Measurements from ENCODE around the gene NHEJ1. TPM values are rescaled to one million over a fixed set of nuclear protein-coding genes. Genes with fewer than 3 reads are reported as not detected.
A peak's percentile ranks its signal among the peaks of the same experiment; 100 is the strongest.

NHEJ1 gene
- total RNA-seq, 2 experiments from 2014 or later: 19.1 to 23.1 TPM

- H3K36me3 Mint-ChIP-seq (ENCODE audit: low read depth): peaks cover 58% of the 10 kb centered on the region
- peaks cover 43% of the 10 kb centered on the region for H3K4me1 Mint-ChIP-seq (ENCODE audit: low read depth)
- ATAC-seq (no peak), DNase-seq (no peak)
- ChIA-PET POLR2A (interaction anchor here (1.0 to 3.9 kb wide), 6 partner anchors 10 to 70 kb away, joined by 3 to 49 read pairs (median 14); partner anchors contain the start of genes GLB1L, STK16 and ZFAND2B), CTCF (interaction anchor here (1.0 to 2.7 kb wide), 11 partner anchors 7 to 120 kb away, joined by 3 to 23 read pairs (median 9); partner anchors contain the start of genes NHEJ1 and ZFAND2B)
- H3K4me3 Mint-ChIP-seq: peak overlapping the region; percentile 86
- H3K27ac Mint-ChIP-seq: peak overlapping the region; percentile 40
- H3K9me3 Mint-ChIP-seq (ENCODE audit: insufficient read depth): no peaks in the 10 kb centered on the region
- H3K27me3 Mint-ChIP-seq (ENCODE audit: low read depth): no peaks in the 10 kb centered on the region
Observed at GRCh38 chr2:219174801-219175200, 14.2 kb upstream of the NHEJ1 start.

- CTCF ChIA-PET: interaction anchor here (0.6 to 2.7 kb wide), 10 partner anchors 8 to 121 kb away, joined by 3 to 23 read pairs (median 6); no protein-coding TSS in a partner anchor
- Mint-ChIP-seq H3K27me3 (ENCODE audit: low read depth) (no peaks in the 10 kb centered on the region), H3K9me3 (ENCODE audit: insufficient read depth) (no peaks in the 10 kb centered on the region), H3K4me3 (peak overlapping the region; percentile 86), H3K4me1 (ENCODE audit: low read depth) (peaks cover 36% of the 10 kb centered on the region), H3K36me3 (ENCODE audit: low read depth) (peaks cover 52% of the 10 kb centered on the region), H3K27ac (peak overlapping the region; percentile 40)
- POLR2A ChIA-PET: interaction anchor here (1.2 to 1.8 kb wide), 2 partner anchors 17 to 32 kb away, joined by 3 to 6 read pairs; partner anchors contain the start of gene ZFAND2B
- ATAC-seq: no peak
- DNase-seq: no peak
Observed at GRCh38 chr2:219174146-219174545, 13.5 kb upstream of the NHEJ1 start.

GRCh38 chr2:219173176-219173575 lies 12.6 kb upstream of the NHEJ1 start:
- no peak for ATAC-seq
- Mint-ChIP-seq H3K36me3 (ENCODE audit: low read depth) (peaks cover 48% of the 10 kb centered on the region), H3K27ac (peak overlapping the region; percentile 63), H3K4me3 (no peak overlapping the region), H3K9me3 (ENCODE audit: insufficient read depth) (no peaks in the 10 kb centered on the region), H3K27me3 (ENCODE audit: low read depth) (no peaks in the 10 kb centered on the region), H3K4me1 (ENCODE audit: low read depth) (peaks cover 34% of the 10 kb centered on the region)
- ChIA-PET CTCF (interaction anchor here (1.3 to 2.7 kb wide), 7 partner anchors 9 to 104 kb away, joined by 3 to 12 read pairs (median 4); no protein-coding TSS in a partner anchor), POLR2A (interaction anchor here (1.4 to 1.8 kb wide), 2 partner anchors 33 to 80 kb away, joined by 3 to 6 read pairs; partner anchors contain the start of genes TUBA4A, TUBA4B and ZFAND2B)
- DNase-seq: no peak

- POLR2A ChIA-PET: interaction anchor here (0.9 to 1.8 kb wide), 7 partner anchors 10 to 81 kb away, joined by 3 to 6 read pairs (median 4); partner anchors contain the start of genes TUBA4A, TUBA4B and ZFAND2B
- CTCF ChIA-PET: interaction anchor here (0.7 to 3.9 kb wide), 14 partner anchors 10 to 485 kb away, joined by 3 to 49 read pairs (median 7); partner anchors contain the start of genes CFAP65, DNAJB2, GLB1L and STK16
- DNase-seq: no peak
- Mint-ChIP-seq H3K27ac (no peak overlapping the region), H3K36me3 (ENCODE audit: low read depth) (peaks cover 45% of the 10 kb centered on the region), H3K4me1 (ENCODE audit: low read depth) (peaks cover 34% of the 10 kb centered on the region), H3K4me3 (no peak overlapping the region), H3K9me3 (ENCODE audit: insufficient read depth) (no peaks in the 10 kb centered on the region), H3K27me3 (ENCODE audit: low read depth) (no peaks in the 10 kb centered on the region)
- ATAC-seq: no peak
Observed at GRCh38 chr2:219172231-219173154, 11.9 kb upstream of the NHEJ1 start.

- POLR2A ChIA-PET: interaction anchor here (1.4 to 1.6 kb wide), 3 partner anchors 12 to 40 kb away, joined by 3 to 6 read pairs (median 6); partner anchors contain the start of gene ZFAND2B
- H3K9me3 Mint-ChIP-seq (ENCODE audit: insufficient read depth): no peaks in the 10 kb centered on the region
- ATAC-seq (peak; percentile 50), DNase-seq (peak; percentile 54)
- H3K27ac Mint-ChIP-seq: no peak overlapping the region
- CTCF ChIA-PET: interaction anchor here (0.8 to 3.9 kb wide), 25 partner anchors 9 to 141 kb away, joined by 3 to 49 read pairs (median 7); partner anchors contain the start of genes ANKZF1, ATG9A, CFAP65 and DNAJB2
- no peaks in the 10 kb centered on the region for H3K27me3 Mint-ChIP-seq (ENCODE audit: low read depth)
- H3K36me3 Mint-ChIP-seq (ENCODE audit: low read depth): peaks cover 46% of the 10 kb centered on the region
- H3K4me1 Mint-ChIP-seq (ENCODE audit: low read depth): peaks cover 30% of the 10 kb centered on the region
- no peak overlapping the region for H3K4me3 Mint-ChIP-seq
Observed at GRCh38 chr2:219171231-219171651, 10.6 kb upstream of the NHEJ1 start.

GRCh38 chr2:219169930-219170654 lies 9.5 kb upstream of the NHEJ1 start, which contains the start of gene SLC23A3:
Gene SLC23A3, minus strand, starts transcription at chr2:219170029. Its CDS starts 45 bp downstream, at chr2:219169984.
- DNase-seq (no peak), ATAC-seq (no peak)
- no peaks in the 10 kb centered on the region for H3K27me3 Mint-ChIP-seq (ENCODE audit: low read depth)
- ChIA-PET POLR2A (no interaction called here), CTCF (interaction anchor here (0.8 to 3.9 kb wide), 22 partner anchors 8 to 140 kb away, joined by 3 to 49 read pairs (median 8); partner anchors contain the start of genes ANKZF1, ATG9A, DNAJB2 and GLB1L)
- no peak within 1 kb of the TSS for H3K4me3 Mint-ChIP-seq
- H3K4me1 Mint-ChIP-seq (ENCODE audit: low read depth): peaks cover 23% of the 10 kb centered on the region
- no peak within 1 kb of the TSS for H3K27ac Mint-ChIP-seq
- H3K9me3 Mint-ChIP-seq (ENCODE audit: insufficient read depth): no peaks in the 10 kb centered on the region
- H3K36me3 Mint-ChIP-seq (ENCODE audit: low read depth): peaks cover 38% of the 10 kb centered on the region

GRCh38 chr2:219168932-219169331 lies 8.3 kb upstream of the NHEJ1 start:
- Mint-ChIP-seq H3K36me3 (ENCODE audit: low read depth) (peaks cover 29% of the 10 kb centered on the region), H3K4me3 (no peak overlapping the region), H3K9me3 (ENCODE audit: insufficient read depth) (no peaks in the 10 kb centered on the region), H3K27ac (no peak overlapping the region), H3K27me3 (ENCODE audit: low read depth) (no peaks in the 10 kb centered on the region), H3K4me1 (ENCODE audit: low read depth) (peaks cover 12% of the 10 kb centered on the region)
- DNase-seq (no peak), ATAC-seq (no peak)
- CTCF ChIA-PET: interaction anchor here (1.0 to 3.9 kb wide), 3 partner anchors 9 to 39 kb away, joined by 3 to 49 read pairs (median 3); partner anchors contain the start of gene ZFAND2B
- POLR2A ChIA-PET: no interaction called here

- DNase-seq (no peak), ATAC-seq (no peak)
- Mint-ChIP-seq H3K27me3 (ENCODE audit: low read depth) (no peaks in the 10 kb centered on the region), H3K27ac (no peak overlapping the region), H3K4me3 (no peak overlapping the region), H3K4me1 (ENCODE audit: low read depth) (peaks cover 11% of the 10 kb centered on the region), H3K9me3 (ENCODE audit: insufficient read depth) (no peaks in the 10 kb centered on the region), H3K36me3 (ENCODE audit: low read depth) (peaks cover 27% of the 10 kb centered on the region)
- CTCF ChIA-PET: interaction anchor here (1.0 kb wide), 1 partner anchor 9 kb away, joined by 3 read pairs; no protein-coding TSS in a partner anchor
- POLR2A ChIA-PET: no interaction called here
Observed at GRCh38 chr2:219168526-219168925, 7.9 kb upstream of the NHEJ1 start.

GRCh38 chr2:219167997-219168396 lies 7.4 kb upstream of the NHEJ1 start:
- no peak overlapping the region for H3K4me3 Mint-ChIP-seq
- no peaks in the 10 kb centered on the region for H3K9me3 Mint-ChIP-seq (ENCODE audit: insufficient read depth)
- ATAC-seq: no peak
- no peaks in the 10 kb centered on the region for H3K27me3 Mint-ChIP-seq (ENCODE audit: low read depth)
- ChIA-PET CTCF (interaction anchor here (1.0 kb wide), 1 partner anchor 8 kb away, joined by 3 read pairs; no protein-coding TSS in a partner anchor), POLR2A (no interaction called here)
- H3K27ac Mint-ChIP-seq: peak overlapping the region; percentile 18
- peaks cover 23% of the 10 kb centered on the region for H3K36me3 Mint-ChIP-seq (ENCODE audit: low read depth)
- peaks cover 11% of the 10 kb centered on the region for H3K4me1 Mint-ChIP-seq (ENCODE audit: low read depth)
- DNase-seq: no peak

GRCh38 chr2:219165058-219165911 lies 4.7 kb upstream of the NHEJ1 start:
- Mint-ChIP-seq H3K27ac (no peak overlapping the region), H3K4me3 (no peak overlapping the region), H3K27me3 (ENCODE audit: low read depth) (no peaks in the 10 kb centered on the region), H3K36me3 (ENCODE audit: low read depth) (peaks cover 4% of the 10 kb centered on the region), H3K9me3 (ENCODE audit: insufficient read depth) (no peaks in the 10 kb centered on the region), H3K4me1 (ENCODE audit: low read depth) (peaks cover 8% of the 10 kb centered on the region)
- ATAC-seq: no peak
- CTCF ChIA-PET: interaction anchor here (1.4 to 2.1 kb wide), 2 partner anchors 10 to 129 kb away, joined by 3 to 8 read pairs; no protein-coding TSS in a partner anchor
- no peak for DNase-seq
- POLR2A ChIA-PET: interaction anchor here (3.7 kb wide), 1 partner anchor 11 kb away, joined by 25 read pairs; the partner anchor contains the start of gene CNPPD1

All from activated CD8-positive, alpha-beta T cell treated with anti-CD3 and anti-CD28 coated beads, Interleukin-2, amount 10 ng/mL, durations not matched to agents 7 days and 5 days (primary cell).